H54 (cell line): ENCODE data around the gene YOD1.
"Not testable (repeated sequence)": the region's sequence is repeated elsewhere in the genome, so short reads cannot be mapped to it uniquely, and the experiment has no call there.

Experiments used
- DNase-seq: peaks from one replicate; pipeline ENCODE4 v3.0.0; 2011; ENCODE audit warnings: low spot score, mixed read lengths; ENCODE audit not compliant: insufficient read length
- FAIRE-seq: peaks from 3 replicates; lab custom pipeline; 2011; peaks lifted over from hg19 to GRCh38; lab: Jason Lieb, UNC
- POLR2A ChIP-seq: IDR thresholded peaks from 2 replicates; pipeline ENCODE4 v1.6.1; 2011; ENCODE audit warnings: low read depth, mild to moderate bottlenecking, low read length

The YOD1 gene

DNA sequence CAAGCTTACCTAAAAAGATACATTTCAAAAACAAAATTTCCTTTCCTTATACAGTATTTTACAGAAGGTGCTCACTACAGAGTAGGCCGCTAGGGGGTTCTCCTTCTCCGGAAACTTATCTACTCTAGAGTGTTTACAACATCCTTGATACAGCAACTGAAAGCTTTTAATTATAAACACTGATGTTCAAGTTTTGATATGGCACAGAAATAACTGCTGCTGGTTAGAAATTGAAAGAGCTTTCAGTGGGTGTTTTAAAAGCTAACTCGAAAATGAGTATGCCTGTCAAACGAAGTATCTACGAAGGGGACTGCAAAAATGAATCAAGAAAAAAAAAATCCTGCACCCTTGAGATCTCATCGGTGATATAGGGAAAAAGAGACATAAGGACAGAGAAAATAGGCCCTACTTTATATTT lies 1.0 kb downstream of the YOD1 start:
- DNase-seq (no peak), FAIRE-seq (no peak)
- TF ChIP-seq POLR2A, result no peak

DNA sequence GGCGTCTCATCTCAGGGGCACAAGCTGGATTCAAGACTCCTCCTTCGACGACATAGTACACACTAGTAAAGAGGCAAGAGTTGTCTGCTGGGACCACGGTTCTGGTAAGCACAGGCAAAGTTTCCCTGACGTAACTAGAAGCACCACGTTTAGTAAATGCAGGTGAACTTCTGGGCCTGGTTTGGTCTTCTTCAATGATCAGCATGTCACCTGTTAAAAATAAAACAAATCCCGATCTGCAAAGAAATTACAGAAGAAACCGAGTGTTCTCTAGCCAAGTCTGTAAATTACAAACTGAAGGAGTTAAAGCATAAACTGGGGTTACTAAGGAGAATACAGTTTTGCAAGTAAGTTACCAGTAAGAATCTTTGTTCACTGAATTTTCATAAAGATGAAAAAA lies 1.5 kb downstream of the YOD1 start:
- DNase-seq, result no peak
- no peak for FAIRE-seq
- no peak for TF ChIP-seq POLR2A

DNA sequence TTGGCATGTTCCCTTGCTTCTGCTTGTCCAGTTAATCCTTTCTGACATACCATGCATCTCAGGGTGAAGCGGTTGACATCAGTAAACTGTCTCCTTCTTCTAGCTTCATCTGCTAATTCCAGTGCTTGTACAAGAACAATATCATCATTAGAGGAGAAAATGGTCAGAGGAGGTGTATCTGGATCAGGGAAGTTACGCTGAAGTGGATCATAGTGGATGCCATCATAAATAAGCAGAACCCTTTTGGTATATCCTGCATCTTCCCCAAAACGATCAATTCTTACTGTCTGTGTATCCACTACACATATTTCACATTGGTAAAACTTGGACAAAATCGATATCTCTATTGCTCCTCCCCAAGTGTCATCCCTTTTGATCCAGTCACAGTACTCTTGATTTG lies 2.0 kb downstream of the YOD1 start:
- DNase-seq (no peak), FAIRE-seq (no peak)
- no peak for TF ChIP-seq POLR2A

DNA sequence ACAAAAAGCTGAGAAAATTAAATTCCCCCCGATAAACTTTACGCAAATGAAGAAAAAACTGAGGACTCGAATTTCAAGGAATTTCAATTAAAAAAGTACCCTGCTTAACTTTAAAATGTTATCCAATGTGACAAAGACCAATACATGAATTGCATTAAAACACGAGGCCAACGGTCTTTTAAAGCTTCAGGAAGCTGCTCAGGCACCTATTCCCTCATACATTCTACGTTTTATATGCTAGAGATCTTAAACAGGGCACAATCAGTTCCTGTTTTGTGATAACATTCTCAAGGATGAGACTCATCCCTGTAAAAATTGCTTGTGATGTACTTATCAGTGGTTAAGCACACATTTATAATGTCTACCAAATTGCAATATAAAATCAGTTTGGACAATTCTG lies 3.0 kb downstream of the YOD1 start:
- DNase-seq, result no peak
- no peak for FAIRE-seq
- TF ChIP-seq POLR2A, result no peak

DNA sequence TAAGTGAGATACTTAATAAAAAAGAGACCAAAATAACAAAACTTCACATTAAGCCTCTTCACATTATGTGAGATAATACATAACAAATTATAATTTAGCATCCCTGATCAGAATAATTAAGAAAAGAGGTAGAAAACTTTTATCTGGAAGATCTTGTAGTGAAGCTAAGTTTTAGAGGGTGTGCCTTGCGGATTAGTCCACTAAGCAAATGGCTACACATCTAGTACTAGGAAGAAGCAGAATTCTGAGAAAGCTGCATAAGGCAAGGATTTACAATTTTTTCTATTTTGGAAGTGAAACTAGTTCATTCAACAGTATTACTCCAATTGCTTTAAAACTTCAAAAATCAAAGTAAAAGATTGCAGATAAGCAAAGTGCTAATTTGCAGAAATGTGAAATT lies 3.5 kb downstream of the YOD1 start:
- FAIRE-seq (no peak), DNase-seq (no peak)
- TF ChIP-seq POLR2A, result no peak

DNA sequence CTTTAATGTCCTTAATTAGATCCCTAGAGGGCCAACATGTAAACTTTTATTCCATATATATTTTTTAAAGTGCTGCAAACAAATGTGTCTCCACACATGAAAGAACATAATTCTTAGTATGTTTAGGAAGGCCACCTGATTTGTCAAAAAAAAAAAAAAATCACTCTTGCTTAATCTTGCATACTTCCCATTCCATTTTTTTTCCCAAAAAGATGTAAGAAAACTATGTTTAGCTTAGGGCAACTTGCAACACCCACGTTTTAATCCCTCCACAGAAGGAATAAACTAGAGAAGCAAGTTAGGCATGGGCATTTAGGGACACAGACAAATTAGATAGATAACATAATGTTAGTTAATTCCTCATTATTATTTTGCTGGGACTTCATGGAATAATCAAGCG lies 5.6 kb downstream of the YOD1 start:
- FAIRE-seq (no peak), DNase-seq (no peak)
- no peak for TF ChIP-seq POLR2A

DNA sequence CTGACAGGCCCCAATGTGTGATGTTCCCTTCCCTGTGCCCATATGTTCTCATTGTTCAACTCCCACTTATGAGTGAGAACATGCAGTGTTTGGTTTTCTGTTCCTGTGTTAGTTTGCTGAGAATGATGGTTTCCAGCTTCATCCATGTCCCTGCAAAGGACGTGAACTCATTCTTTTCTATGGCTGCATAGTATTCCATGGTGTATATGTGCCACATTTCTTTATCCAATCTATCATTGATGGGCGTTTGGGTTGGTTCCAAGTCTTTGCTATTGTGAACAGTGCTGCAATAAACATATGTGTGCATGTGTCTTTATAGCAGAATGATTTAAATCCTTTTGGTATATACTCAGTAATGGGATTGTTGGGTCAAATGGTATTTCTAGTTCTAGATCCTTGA lies 9.6 kb downstream of the YOD1 start:
- not testable (repeated sequence) for DNase-seq, FAIRE-seq

DNA sequence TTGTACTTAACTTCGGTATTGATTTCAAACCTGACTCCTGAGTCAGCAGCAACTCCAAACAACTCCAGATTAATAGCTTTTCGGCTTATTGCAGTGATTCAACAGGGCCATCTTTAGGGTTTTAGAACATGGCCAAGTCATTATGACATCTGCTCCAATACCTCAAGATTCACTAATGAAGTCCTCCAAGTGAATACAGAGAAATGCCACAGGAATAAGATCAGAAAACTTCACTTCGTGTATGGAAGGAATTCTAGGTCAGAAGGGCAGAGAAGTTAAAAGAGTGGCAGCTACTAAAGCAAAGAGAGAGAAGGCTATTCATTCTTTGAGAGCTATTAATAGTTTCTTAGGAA lies 10.9 kb downstream of the YOD1 start:
- no peak for TF ChIP-seq POLR2A
- FAIRE-seq (no peak), DNase-seq (no peak)

DNA sequence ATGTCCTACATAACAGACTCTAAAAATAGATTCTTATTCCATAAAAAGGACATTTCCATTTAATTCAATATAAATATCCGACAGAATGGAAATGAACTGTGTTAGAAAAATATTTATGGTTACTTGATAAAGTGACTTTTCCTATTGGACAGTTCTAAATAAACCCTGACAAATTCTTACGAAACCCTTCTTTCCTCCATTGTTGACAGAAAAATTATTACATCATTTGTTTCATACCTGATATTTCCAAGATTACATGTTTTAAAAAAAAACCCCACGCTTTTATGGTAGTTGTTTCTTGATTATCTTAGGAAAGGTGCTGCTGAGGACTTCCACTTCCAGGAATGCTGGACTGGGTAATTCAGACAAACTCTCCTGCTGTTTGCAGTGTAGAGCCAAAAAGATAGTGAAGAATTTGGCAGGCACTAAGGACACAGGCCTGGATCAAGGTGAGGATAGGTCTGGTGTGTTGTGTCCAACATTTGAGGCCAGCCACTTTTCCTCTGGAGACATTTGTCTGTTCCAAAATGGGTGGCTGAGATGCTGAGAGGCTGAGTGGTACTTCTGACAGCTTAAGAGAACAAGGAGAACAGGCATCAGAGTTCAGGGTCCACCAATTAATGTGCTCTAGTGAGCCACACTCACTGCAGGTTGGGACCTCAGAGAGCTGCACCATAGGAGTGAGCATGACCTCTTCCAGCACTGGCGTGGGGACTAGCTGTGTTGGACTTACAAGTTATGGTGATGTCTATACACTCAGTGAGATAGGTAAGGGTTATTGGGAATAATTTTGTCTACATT lies 11.4 kb downstream of the YOD1 start:
- DNase-seq, result no peak
- no peak for TF ChIP-seq POLR2A
- no peak for FAIRE-seq

DNA sequence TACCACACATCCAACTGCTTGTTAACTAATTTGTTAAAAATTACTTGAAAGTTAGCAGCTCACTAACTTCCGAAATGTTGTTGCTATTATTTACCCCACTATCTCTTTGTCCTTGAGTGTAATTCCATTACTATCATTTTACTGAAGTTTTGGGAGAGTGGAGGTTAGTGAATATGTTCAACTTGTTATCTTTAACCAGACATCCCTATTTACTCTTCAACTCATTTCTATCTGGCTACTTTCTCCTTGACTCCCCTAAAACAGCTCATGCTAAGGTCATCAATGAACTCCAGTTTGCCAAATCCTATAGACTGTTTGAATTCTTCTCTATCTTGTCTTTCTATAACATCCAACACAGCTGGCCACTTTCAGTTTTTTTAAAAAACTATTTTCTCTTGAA lies 14.1 kb downstream of the YOD1 start:
- no peak for FAIRE-seq
- TF ChIP-seq POLR2A, result no peak
- no peak for DNase-seq

DNA sequence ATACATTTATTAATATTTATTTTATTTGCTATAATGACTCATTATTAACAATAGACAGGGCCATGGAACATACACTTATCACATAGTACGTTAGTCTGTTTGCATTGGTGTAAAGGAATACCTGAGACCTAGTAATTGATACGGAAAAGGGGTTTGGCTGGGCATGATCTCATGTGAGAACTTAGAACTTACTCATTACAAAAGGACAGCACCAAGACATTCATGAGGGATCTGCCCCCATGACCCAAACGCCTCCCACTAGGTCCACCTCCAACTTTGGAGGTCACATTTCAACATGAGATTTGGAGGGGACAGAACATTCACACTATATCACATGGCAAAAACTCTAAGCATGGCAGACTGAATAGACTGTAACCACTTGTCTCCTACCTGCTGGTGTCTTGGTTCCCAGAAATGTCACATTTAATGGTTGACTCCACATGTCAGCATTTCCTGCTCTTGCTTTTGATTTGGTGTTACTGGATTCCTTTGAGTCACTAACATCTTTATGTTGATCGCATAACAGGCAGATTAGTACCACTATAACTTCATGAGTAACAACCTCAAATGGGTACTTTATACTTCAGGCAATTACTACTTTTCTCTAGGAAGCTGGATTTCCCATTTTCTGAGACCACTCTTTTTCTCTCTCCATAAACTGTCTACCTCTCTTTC lies 15.0 kb downstream of the YOD1 start:
- FAIRE-seq (peak; percentile 67), DNase-seq (no peak)
- TF ChIP-seq POLR2A, result no peak

DNA sequence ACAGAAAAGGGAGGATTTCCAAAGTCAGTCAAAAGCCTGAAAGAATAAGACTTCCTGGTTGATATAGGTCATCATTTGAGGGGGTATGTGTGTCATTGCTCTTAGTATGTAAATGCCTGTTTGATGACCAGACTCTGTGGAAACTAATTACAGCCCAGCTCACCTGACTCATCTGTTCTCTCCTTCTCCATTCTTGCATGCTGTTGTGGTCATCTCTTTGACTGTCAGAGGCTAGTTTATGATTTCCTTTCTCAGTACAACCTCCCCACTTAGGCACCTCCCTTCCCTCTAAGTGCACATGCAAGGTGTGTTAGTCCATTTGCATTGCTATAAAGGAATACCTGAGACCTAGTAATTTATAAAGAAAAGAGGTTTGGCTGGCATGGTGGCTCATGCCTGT lies 16.0 kb downstream of the YOD1 start:
- TF ChIP-seq POLR2A, result no peak
- FAIRE-seq, result peak; percentile 79
- peak; percentile 40 for DNase-seq

DNA sequence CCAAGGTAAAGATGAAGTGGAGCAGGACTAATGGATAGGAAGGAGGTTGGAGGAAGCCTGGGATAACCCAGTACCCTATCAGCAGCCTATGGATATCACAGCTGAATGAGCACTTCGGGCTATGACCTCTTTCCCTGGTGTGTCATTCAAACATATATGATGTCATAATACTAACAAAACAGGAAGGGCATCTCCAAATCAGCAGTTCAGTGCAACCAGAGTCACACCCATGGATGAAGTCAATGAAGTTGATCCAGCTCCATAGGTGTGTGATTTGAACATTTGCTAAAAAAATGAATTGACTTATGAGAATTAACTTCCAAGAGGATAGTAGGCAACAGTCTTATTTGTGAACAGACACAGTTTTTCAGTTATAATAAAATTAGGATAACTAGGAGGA lies 16.8 kb downstream of the YOD1 start:
- no peak for TF ChIP-seq POLR2A
- FAIRE-seq (no peak), DNase-seq (no peak)

DNA sequence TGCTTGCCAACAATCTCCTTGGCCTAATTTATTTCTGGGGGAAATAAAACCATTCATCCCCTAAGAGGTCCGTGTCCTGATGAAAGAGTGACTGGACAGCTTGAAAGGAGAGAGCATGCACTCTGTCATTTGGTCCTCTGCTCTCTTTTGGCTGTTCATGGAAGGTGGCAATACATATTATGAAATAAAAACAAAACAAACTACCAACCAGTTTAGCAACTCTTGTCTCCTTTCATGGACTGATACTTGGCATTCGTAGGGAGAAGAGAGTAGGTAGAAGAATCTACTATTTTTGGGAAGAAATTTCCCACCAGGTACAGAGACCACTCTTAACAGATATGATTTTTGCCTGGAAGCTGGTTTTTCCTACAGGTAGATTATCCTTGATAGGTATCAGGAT lies 17.7 kb downstream of the YOD1 start:
- DNase-seq (no peak), FAIRE-seq (no peak)
- TF ChIP-seq POLR2A, result no peak

DNA sequence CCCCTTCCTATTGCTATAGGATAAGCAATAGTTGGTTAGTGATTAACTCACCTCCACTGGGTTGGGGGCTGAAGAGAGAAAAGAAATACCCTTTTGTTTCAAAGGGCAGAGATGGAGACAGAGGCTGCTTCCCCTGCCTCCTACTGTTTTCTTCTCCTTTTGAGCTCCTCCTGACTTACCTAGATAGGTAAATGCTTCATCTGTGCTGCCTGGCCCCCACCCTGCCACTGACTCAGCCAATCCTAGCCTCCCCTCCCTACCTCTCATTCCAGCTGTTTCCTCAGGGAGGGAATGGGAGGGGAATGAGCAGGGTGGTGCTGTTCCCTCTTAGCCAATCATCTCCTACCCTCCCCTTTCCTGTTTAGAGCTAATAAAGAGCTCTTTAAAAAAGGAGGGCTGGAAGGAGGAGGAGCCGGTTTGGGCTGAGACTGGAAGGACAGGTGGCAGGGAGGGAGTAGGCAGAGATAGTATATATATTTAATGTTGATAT lies 18.4 kb downstream of the YOD1 start, which contains the start of gene C1orf116:
Gene C1orf116, minus strand, starts transcription at position 229 of the 490 bp plus-strand sequence. CDS start 5,158 bp downstream, outside the sequence.
- no peak for TF ChIP-seq POLR2A
- peak; percentile 35 for DNase-seq
- peak; percentile 80 for FAIRE-seq
